HepG2 (cell line): ENCODE results near the gene NGEF. TPM values are rescaled to one million over a fixed set of nuclear protein-coding genes. Genes with fewer than 3 reads are reported as not detected.

ENCODE experiments used
- ATAC-seq: fragments of 200-7000 bp; cut with Tn5 transposase; 3 replicates; pipeline ENCODE4 v1.9.1; 2020; ENCODE audit warnings: mild to moderate bottlenecking, moderate library complexity
- BruUV-seq: library from RNA; stranded (reverse); fragments of 400-500 nt; replicated peaks from 2 replicates; lab custom pipeline; 2021; lab: Mats Ljungman, UMichigan
- CTCF ChIA-PET: fragments of 300-600 bp; formaldehyde crosslinking; extraction: SDS; loops from one replicate; lab custom pipeline; 2021; ENCODE audit warnings: low total read pairs, inconsistent platforms, low intra/inter-chr PET ratio; lab: Yijun Ruan, JAX
- POLR2A ChIA-PET: fragments of 350-600 bp; sonication (Branson Sonifier 250); formaldehyde crosslinking; loops from one replicate; lab custom pipeline; 2020; ENCODE audit warnings: antibody characterized with exemption, inconsistent platforms; lab: Yijun Ruan, JAX
- DNase-seq: peaks from one replicate; pipeline ENCODE4 v3.0.0-alpha.2; 2015; ENCODE audit warnings: low spot score
- FAIRE-seq: peaks from 3 replicates; lab custom pipeline; 2011; peaks lifted over from hg19 to GRCh38; lab: Jason Lieb, UNC
- H2AFZ ChIP-seq: one replicate; pipeline ENCODE4 v1.6.1; 2011; ENCODE audit warnings: low read length, inconsistent platforms
- H3K27ac ChIP-seq: fragments of 300-600 bp; 3 replicates; pipeline ENCODE4 v1.8.0; 2011; ENCODE audit warnings: mixed run types, mild to moderate bottlenecking, mixed read lengths, low read length, inconsistent platforms; ENCODE audit not compliant: insufficient read depth; ENCODE audit errors: extremely low read length
- H3K27me3 ChIP-seq, 2 experiments: fragments of 200-600 bp in 1 of 2; 2 replicates in 1 of 2; 3 replicates in 1 of 2; pipeline versions ENCODE4 v1.6.0 to v1.8.0; 2011; ENCODE audit warnings: low read length in 2 of 2, mild to moderate bottlenecking in 2 of 2, moderate library complexity in 2 of 2, inconsistent platforms in 1 of 2; ENCODE audit not compliant: insufficient read depth in 2 of 2, control insufficient read depth in 1 of 2
- H3K36me3 ChIP-seq, 2 experiments: fragments of 200-600 bp in 1 of 2; replicated peaks in 1 of 2; 2 replicates in 1 of 2; 3 replicates in 1 of 2; pipeline versions ENCODE4 v1.5.1 to v1.8.0; 2011; ENCODE audit warnings: low read length in 2 of 2, inconsistent platforms in 1 of 2; ENCODE audit not compliant: insufficient read depth in 2 of 2, control insufficient read depth in 1 of 2
- H3K4me1 ChIP-seq: 2 replicates; pipeline ENCODE4 v1.5.1; 2012; ENCODE audit warnings: low read length, inconsistent platforms; ENCODE audit not compliant: insufficient read depth
- H3K4me2 ChIP-seq: 2 replicates; pipeline ENCODE4 v1.6.0; 2011; ENCODE audit warnings: low read depth, low read length, inconsistent platforms
- H3K4me3 ChIP-seq, 3 experiments: fragments of 200-600 bp in 1 of 3; sonication (generic), shearing (Covaris generic) in 1 of 3; replicated peaks in 1 of 3; 2 replicates each; pipeline ENCODE4 v1.5.1; 2011 to 2016; ENCODE audit warnings: low read length in 3 of 3, inconsistent platforms in 2 of 3, low read depth in 2 of 3, mild to moderate bottlenecking in 2 of 3, control low read depth in 1 of 3, mixed read lengths in 1 of 3; ENCODE audit not compliant: insufficient read depth in 1 of 3
- H3K79me2 ChIP-seq: one replicate; pipeline ENCODE4 v1.6.1; 2011; ENCODE audit warnings: low read length, inconsistent platforms; ENCODE audit not compliant: insufficient read depth
- H3K9ac ChIP-seq: 2 replicates; pipeline ENCODE4 v1.6.0; 2011; ENCODE audit warnings: mild to moderate bottlenecking, low read depth, low read length, inconsistent platforms; ENCODE audit not compliant: insufficient read depth
- H3K9me3 ChIP-seq: 2 replicates; pipeline ENCODE4 v1.5.1; 2012; ENCODE audit warnings: mild to moderate bottlenecking, low read length
- H4K20me1 ChIP-seq: 2 replicates; pipeline ENCODE4 v1.6.0; 2011; ENCODE audit warnings: inconsistent platforms, mild to moderate bottlenecking, low read length, moderate library complexity; ENCODE audit not compliant: insufficient read depth
- AGO2 ChIP-seq: fragments of 200-400 bp; formaldehyde crosslinking; optimal IDR thresholded peaks from 2 replicates; pipeline ENCODE3; 2017; ENCODE audit warnings: mild to moderate bottlenecking, low read depth, low read length, moderate library complexity
- HNRNPK ChIP-seq: fragments of 200-400 bp; formaldehyde crosslinking; IDR thresholded peaks from 2 replicates; pipeline ENCODE4 v1.6.1; 2018; ENCODE audit warnings: low read length, low read depth, moderate library complexity, mild to moderate bottlenecking; ENCODE audit not compliant: poor library complexity, severe bottlenecking
- MTA3 ChIP-seq: sonication (generic); formaldehyde crosslinking; IDR thresholded peaks from 2 replicates; pipeline ENCODE4 v1.4.0; 2020; ENCODE audit warnings: missing genetic modification reagents
- ZNF530 ChIP-seq: sonication (generic); formaldehyde crosslinking; IDR thresholded peaks from 2 replicates; pipeline ENCODE4 v1.5.0; 2020; ENCODE audit warnings: low read depth, mild to moderate bottlenecking, missing genetic modification reagents
- ZNF615 ChIP-seq: sonication (generic); formaldehyde crosslinking; IDR thresholded peaks from 2 replicates; pipeline ENCODE4 v1.5.0; 2020; ENCODE audit warnings: mild to moderate bottlenecking, missing genetic modification reagents, borderline replicate concordance
- WGBS: methylation state at CpG from one replicate; pipeline ENCODE4 v1.1.6; 2017; ENCODE audit warnings: low lambda C conversion rate; 5-methylcytosine and 5-hydroxymethylcytosine counted together
- in situ Hi-C: cut with HindIII; loops from 2 replicates; pipeline ENCODE4 v1.10.0; 2017; ENCODE audit warnings: low pct_unique_long_range_greater_than_20kb; ENCODE audit not compliant: extremely low pct_ligation_motif_present
- intact Hi-C: fragments of 100-400 bp; cut with micrococcal nuclease; formaldehyde crosslinking; loops from one replicate; pipeline ENCODE4 v1.10.0; 2022; ENCODE audit not compliant: unreplicated experiment
- polyA plus RNA-seq, 8 experiments: library from polyadenylated mRNA; depleted of rRNA in 3 of 8; stranded (reverse) in 7 of 8; unstranded in 1 of 8; fragments of >200 nt; fragmentation: Illumina TruSeq in 4 of 8; extraction: Trizol in 4 of 8; gene quantifications; 2 replicates each; pipeline versions ENCODE4 v1.2.1 to v1.2.3, GENCODE V29; 2011 to 2016; ENCODE audit warnings: low read depth in 4 of 8, missing spikeins in 1 of 8, mixed read lengths in 1 of 8; ENCODE audit not compliant: insufficient read depth in 1 of 8
- total RNA-seq, 5 experiments: library from RNA; depleted of rRNA; stranded (reverse); fragments of >200 nt; fragmentation: Illumina TruSeq; extraction: Trizol; gene quantifications; 2 replicates each; pipeline ENCODE4 v1.2.3, GENCODE V29; 2016; ENCODE audit warnings: low read depth in 1 of 5
- TF ChIP-seq, protein P1 (sequence below): sonication (generic); formaldehyde crosslinking; IDR thresholded peaks from 2 replicates; pipeline ENCODE4 v1.9.0; 2022; ENCODE audit warnings: missing genetic modification reagents, mild to moderate bottlenecking, borderline replicate concordance

The NGEF gene
- total and polyA plus RNA-seq, 2 of the 13 experiments (the other 11 are each of a cell fraction or from before 2014, with no cell fraction given) = 14.4 to 36.9 TPM

DNA sequence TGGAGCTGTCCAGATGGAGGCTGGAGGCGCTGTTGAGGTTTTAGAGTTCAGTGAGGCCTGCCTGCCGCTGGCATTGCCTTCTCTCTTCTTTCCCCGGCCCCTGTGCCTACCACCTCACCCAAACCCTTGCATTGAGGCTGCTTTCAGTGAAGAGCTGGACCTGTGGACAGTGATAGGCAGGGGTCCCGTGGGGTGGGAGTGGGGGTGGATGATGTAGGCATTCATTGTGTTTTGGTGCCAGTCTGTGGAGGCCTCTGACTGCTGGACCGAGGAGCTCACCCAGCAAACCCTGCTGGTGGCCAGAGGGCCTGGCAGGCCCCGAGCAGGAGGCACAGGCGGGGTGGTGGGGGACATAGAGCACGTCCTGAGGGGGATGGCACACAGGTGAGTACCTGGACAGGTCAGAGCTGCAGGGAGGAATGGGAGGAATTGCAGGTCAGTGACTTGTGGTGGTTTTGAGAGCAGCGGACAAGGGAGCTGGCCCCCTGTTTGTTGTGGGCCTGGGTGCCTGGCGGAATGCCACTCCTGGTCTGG, 35.6 kb downstream of the NGEF start:
- in situ Hi-C loops = no loop called here
- Histone ChIP-seq H3K27ac (no peak overlapping the region), H3K27me3 (no peaks in the 10 kb centered on the region), H2AFZ (no peak overlapping the region), H3K4me1 (no peaks in the 10 kb centered on the region), H3K4me3 (no peak overlapping the region), H3K79me2 (no peaks in the 10 kb centered on the region), H3K9ac (no peak overlapping the region)
- BruUV-seq = no TSS peak
- ATAC-seq = peak; percentile 28; the same call in 2 of the 3 replicates
- 93% methylated on average over 10 of the region's 10 CpGs for WGBS
- FAIRE-seq = no peak
- CTCF ChIA-PET = no interaction called here
- intact Hi-C loops = no loop called here
- no peak for TF ChIP-seq MTA3
- peak; percentile 26 for TF ChIP-seq AGO2
- TF ChIP-seq, protein P1, sequence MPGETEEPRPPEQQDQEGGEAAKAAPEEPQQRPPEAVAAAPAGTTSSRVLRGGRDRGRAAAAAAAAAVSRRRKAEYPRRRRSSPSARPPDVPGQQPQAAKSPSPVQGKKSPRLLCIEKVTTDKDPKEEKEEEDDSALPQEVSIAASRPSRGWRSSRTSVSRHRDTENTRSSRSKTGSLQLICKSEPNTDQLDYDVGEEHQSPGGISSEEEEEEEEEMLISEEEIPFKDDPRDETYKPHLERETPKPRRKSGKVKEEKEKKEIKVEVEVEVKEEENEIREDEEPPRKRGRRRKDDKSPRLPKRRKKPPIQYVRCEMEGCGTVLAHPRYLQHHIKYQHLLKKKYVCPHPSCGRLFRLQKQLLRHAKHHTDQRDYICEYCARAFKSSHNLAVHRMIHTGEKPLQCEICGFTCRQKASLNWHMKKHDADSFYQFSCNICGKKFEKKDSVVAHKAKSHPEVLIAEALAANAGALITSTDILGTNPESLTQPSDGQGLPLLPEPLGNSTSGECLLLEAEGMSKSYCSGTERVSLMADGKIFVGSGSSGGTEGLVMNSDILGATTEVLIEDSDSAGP (CRISPR knock-in tag) = no peak
- TF ChIP-seq, all 625 proteins: peak for 1
- H3K9me3 ChIP-seq = no peaks in the 10 kb centered on the region
- POLR2A ChIA-PET = no interaction called here
- H3K36me3 ChIP-seq = peaks cover 3 to 23% of the 10 kb centered on the region in 2 experiments; a peak in 4 of 5 replicates
- DNase-seq = no peak
- H3K4me2 ChIP-seq = no peak overlapping the region
- no peaks in the 10 kb centered on the region for H4K20me1 ChIP-seq

DNA sequence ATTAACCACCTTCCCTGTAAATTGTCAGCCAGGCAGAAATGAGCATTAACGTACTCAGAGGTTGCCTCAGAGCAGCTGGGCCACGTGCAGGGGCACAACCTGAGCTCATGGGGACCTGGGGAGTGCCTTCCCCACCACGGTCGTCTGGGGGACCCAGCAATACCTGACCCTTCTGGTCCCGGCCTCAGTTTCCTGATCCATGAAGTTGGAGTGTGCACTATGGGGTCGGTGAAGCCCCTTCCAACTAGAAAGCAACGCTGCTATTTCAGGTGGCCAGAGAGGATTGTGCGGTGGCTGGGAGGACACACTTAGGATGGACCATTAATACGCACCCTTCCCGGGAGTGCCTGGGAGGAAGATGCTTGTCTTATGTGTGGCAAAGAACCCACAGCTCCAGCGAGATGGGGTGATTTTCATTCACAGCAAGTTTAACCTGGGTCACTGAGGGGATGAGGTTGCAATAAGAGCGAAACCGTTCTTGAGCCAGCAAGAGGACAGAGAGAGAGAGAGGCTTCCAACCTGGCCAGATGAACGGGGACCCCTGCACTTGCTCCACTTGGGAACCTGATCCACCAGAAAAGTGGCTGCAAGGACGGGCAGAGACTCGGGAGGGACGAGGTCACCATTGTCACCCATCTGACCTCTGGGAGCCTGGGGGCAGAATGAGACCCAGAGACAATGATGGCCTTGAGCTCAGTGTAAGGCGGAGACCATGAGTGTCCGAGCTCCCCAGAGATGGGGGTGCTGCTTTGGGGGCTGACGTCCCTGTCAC, 36.2 kb downstream of the NGEF start:
- TF ChIP-seq HNRNPK (no peak), ZNF530 (CRISPR knock-in tag) (no peak), ZNF615 (CRISPR knock-in tag) (no peak)
- no peak overlapping the region for H2AFZ ChIP-seq
- H3K4me2 ChIP-seq = no peak overlapping the region
- ATAC-seq (no peak; the same call in 2 of the 3 replicates), DNase-seq (no peak), FAIRE-seq (no peak)
- H3K4me1 ChIP-seq = no peaks in the 10 kb centered on the region
- POLR2A ChIA-PET = no interaction called here
- peaks cover 3 to 23% of the 10 kb centered on the region in 2 experiments; a peak in 4 of 5 replicates for H3K36me3 ChIP-seq
- H3K27me3 ChIP-seq = no peaks in the 10 kb centered on the region
- no peak overlapping the region for H3K4me3 ChIP-seq
- H3K79me2 ChIP-seq = no peaks in the 10 kb centered on the region
- WGBS = 87% methylated on average over 20 of the region's 20 CpGs
- no peak overlapping the region for H3K27ac ChIP-seq
- H4K20me1 ChIP-seq = no peaks in the 10 kb centered on the region
- no TSS peak for BruUV-seq
- no peak overlapping the region for H3K9ac ChIP-seq
- CTCF ChIA-PET = no interaction called here
- in situ Hi-C loops (no loop called here), intact Hi-C loops (no loop called here)
- no peaks in the 10 kb centered on the region for H3K9me3 ChIP-seq
